ENCODE data around the gene GDE1.

GDE1 gene

DNA sequence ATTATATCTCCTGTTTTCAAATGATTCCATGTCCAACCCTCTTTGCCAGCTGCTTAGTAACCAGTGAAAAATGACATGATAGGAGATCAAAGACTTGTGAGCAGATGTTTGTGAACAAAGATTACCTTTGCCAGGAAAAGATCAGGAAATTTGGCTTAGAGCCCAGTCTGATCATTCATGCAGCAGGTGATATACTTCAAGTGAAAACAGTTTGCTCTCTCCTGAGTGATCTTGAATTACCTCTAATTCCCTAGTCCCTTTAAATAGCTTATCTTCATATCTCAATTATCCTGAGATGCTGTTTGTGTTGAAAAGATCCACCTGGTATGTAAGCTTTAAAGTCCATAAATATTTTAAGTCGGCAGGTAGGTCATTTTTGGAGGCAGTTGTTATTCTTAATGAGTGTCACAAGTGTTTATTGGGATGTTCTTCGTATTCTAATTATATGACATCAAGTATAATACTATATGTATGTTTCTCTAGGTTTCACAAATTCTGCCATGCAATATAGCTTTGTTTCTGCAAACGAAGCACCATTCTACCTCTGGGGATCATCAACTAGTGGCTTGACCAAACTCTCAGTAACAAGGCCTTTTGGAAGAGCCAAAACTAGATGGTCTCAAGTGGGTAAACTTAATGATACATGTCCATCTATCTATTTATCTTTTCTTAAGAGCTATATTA is 20.4 kb upstream of the GDE1 start:
- no peaks in the 10 kb centered on the region for H3K27me3 ChIP-seq (replicated peaks; ENCODE audit: control insufficient read depth, insufficient read depth, low read length)
- TF ChIP-seq, protein P1, sequence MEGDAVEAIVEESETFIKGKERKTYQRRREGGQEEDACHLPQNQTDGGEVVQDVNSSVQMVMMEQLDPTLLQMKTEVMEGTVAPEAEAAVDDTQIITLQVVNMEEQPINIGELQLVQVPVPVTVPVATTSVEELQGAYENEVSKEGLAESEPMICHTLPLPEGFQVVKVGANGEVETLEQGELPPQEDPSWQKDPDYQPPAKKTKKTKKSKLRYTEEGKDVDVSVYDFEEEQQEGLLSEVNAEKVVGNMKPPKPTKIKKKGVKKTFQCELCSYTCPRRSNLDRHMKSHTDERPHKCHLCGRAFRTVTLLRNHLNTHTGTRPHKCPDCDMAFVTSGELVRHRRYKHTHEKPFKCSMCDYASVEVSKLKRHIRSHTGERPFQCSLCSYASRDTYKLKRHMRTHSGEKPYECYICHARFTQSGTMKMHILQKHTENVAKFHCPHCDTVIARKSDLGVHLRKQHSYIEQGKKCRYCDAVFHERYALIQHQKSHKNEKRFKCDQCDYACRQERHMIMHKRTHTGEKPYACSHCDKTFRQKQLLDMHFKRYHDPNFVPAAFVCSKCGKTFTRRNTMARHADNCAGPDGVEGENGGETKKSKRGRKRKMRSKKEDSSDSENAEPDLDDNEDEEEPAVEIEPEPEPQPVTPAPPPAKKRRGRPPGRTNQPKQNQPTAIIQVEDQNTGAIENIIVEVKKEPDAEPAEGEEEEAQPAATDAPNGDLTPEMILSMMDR (IDR thresholded peaks at IDR 0.05; ENCODE audit: insufficient read depth, low read length, poor library complexity, severe bottlenecking) = no peak
- H3K36me3 ChIP-seq (ENCODE audit: control insufficient read depth, insufficient read depth, low read length) = peaks cover 4% of the 10 kb centered on the region
- H3K4me3 ChIP-seq (replicated peaks; ENCODE audit: low read depth, low read length) = no peak overlapping the region
- no peak for DNase-seq (ENCODE audit: extremely low read depth, insufficient read length)

DNA sequence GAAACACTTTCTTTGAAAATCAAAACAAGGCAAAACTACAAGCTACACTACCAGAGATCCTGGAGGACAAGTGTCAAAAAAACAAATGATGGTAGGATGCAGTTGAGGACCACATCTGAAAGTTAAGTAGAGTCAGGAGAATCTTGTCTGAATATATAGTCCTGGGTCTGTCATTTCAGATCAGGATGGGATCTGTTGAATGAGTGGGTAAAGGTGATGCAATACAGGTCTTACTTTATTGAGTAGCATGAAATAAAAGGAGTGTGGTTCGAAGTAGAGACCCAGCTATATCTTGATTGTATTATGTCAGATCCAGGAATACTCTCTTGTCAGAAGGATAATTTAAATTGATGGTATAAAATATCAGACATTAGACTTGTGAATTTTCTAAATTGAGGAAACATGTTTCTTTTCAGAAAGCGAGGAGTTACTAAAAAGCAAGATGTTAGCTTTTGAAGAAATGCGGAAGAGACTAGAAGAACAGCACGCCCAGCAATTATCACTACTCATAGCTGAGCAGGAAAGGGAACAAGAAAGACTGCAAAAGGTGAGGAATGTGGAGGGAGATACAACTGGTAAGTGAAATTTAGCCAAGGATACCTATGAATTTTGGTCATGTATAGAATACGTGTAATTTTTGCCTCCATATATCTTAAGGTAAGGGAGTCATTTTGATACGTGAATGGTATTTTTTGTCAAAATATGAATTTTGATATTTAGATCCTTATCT is 18.5 kb upstream of the GDE1 start:
- H3K4me3 ChIP-seq (replicated peaks; ENCODE audit: low read depth, low read length) = no peak overlapping the region
- no peak for DNase-seq (ENCODE audit: extremely low read depth, insufficient read length)
- peaks cover 6% of the 10 kb centered on the region for H3K36me3 ChIP-seq (ENCODE audit: control insufficient read depth, insufficient read depth, low read length)
- H3K27me3 ChIP-seq (replicated peaks; ENCODE audit: control insufficient read depth, insufficient read depth, low read length) = no peaks in the 10 kb centered on the region
- TF ChIP-seq, protein P1 (IDR thresholded peaks at IDR 0.05; ENCODE audit: insufficient read depth, low read length, poor library complexity, severe bottlenecking) = no peak

DNA sequence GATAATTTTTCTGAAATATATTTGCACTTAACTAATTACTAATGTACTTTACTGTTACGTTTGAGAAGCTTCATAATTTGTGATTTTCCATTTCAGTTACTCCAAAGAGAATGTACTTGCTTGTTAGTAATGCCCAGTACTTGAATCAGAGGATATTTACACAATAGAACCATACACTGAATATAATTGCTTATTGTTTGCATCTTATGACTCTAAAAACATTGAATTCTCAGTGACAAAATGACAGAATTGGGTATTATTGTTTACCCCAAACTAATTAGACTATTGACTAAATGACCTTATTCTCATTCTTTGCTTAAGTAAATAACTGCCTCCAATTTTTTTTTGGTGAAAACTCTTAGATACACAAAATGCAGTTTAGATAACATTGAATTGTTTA is 10.7 kb upstream of the GDE1 start:
- H3K27me3 ChIP-seq (replicated peaks; ENCODE audit: control insufficient read depth, insufficient read depth, low read length) = no peaks in the 10 kb centered on the region
- TF ChIP-seq, protein P1 (IDR thresholded peaks at IDR 0.05; ENCODE audit: insufficient read depth, low read length, poor library complexity, severe bottlenecking) = no peak
- H3K4me3 ChIP-seq (replicated peaks; ENCODE audit: low read depth, low read length) = no peak overlapping the region
- peaks cover 2% of the 10 kb centered on the region; the same call in 1 of the 2 replicates for H3K36me3 ChIP-seq (ENCODE audit: control insufficient read depth, insufficient read depth, low read length)
- no peak for DNase-seq (ENCODE audit: extremely low read depth, insufficient read length)

DNA sequence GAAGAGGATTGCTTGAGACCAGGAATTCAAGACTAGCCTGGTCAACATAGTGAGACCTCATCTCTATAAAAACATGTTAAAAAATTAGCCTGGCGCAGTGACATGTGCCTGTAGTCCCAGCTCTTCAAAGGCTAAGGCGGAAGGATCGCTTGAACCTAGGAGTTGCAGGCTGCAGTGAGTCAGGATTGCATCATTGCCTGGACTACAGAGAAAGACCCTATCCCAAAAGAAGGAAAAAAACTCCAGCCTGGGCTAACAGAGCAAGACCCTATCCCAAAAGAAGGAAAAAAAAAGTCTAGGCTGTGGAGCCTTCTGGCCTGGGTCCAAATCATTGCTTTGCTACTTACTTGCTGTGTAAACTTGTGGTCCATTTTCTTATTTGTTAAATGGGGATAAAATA is 6.8 kb upstream of the GDE1 start:
- TF ChIP-seq, protein P1 (IDR thresholded peaks at IDR 0.05; ENCODE audit: insufficient read depth, low read length, poor library complexity, severe bottlenecking) = no peak
- no peaks in the 10 kb centered on the region; the same call in 1 of the 2 replicates for H3K36me3 ChIP-seq (ENCODE audit: control insufficient read depth, insufficient read depth, low read length)
- no peak for DNase-seq (ENCODE audit: extremely low read depth, insufficient read length)

DNA sequence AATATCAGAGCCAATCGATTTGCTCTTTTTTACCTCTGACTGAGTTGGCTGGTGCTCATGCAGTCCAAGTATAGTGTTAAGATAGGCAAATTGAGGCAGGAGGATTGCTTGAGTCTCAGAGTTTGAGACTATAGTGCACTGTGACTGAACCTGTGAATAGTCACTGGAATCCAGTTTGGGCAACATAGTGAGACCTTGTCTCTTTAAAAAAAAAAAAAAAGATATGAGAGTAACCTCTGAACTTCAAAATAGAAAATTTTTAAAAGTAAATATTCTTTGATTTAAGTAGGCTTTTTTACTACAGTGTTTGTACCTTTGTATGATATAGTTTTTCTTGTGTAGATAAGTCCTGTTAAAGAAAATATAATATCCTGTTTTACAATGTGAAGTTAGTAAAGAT is 5.3 kb upstream of the GDE1 start:
- TF ChIP-seq, protein P1 (IDR thresholded peaks at IDR 0.05; ENCODE audit: insufficient read depth, low read length, poor library complexity, severe bottlenecking) = no peak
- Histone ChIP-seq H3K27me3 (replicated peaks; ENCODE audit: control insufficient read depth, insufficient read depth, low read length) (no peaks in the 10 kb centered on the region), H3K4me3 (replicated peaks; ENCODE audit: low read depth, low read length) (no peak overlapping the region), H3K36me3 (ENCODE audit: control insufficient read depth, insufficient read depth, low read length) (no peaks in the 10 kb centered on the region; the same call in 1 of the 2 replicates)
- no peak for DNase-seq (ENCODE audit: extremely low read depth, insufficient read length)

More for the DNA sequence above, 6.8 kb upstream of the GDE1 start:
- no peak overlapping the region for H3K4me3 ChIP-seq (replicated peaks; ENCODE audit: low read depth, low read length)
- no peaks in the 10 kb centered on the region for H3K27me3 ChIP-seq (replicated peaks; ENCODE audit: control insufficient read depth, insufficient read depth, low read length)
